ENCODE measurements around the gene C14orf119.

- TF ChIP-seq, protein P1, sequence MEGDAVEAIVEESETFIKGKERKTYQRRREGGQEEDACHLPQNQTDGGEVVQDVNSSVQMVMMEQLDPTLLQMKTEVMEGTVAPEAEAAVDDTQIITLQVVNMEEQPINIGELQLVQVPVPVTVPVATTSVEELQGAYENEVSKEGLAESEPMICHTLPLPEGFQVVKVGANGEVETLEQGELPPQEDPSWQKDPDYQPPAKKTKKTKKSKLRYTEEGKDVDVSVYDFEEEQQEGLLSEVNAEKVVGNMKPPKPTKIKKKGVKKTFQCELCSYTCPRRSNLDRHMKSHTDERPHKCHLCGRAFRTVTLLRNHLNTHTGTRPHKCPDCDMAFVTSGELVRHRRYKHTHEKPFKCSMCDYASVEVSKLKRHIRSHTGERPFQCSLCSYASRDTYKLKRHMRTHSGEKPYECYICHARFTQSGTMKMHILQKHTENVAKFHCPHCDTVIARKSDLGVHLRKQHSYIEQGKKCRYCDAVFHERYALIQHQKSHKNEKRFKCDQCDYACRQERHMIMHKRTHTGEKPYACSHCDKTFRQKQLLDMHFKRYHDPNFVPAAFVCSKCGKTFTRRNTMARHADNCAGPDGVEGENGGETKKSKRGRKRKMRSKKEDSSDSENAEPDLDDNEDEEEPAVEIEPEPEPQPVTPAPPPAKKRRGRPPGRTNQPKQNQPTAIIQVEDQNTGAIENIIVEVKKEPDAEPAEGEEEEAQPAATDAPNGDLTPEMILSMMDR (IDR thresholded peaks at IDR 0.05) = no peak
- no peak for TF ChIP-seq POLR2A (IDR thresholded peaks at IDR 0.05)
These were observed 48.6 kb downstream of the C14orf119 start for GRCh38 chr14:23143911-23144310.
